Thyroid gland (tissue), 4 donors: Measurements from ENCODE around the gene DAPK1.

Experiments
- CTCF ChIP-seq, 6 experiments: fragments of 200-600 bp in 3 of 6; fragments of 450-650 bp in 3 of 6; sonication (generic) in 3 of 6; IDR thresholded peaks; one replicate each; pipeline ENCODE4 v1.5.1; 2016 to 2019; ENCODE audit warnings: antibody characterized with exemption in 6 of 6, mild to moderate bottlenecking in 2 of 6, inconsistent platforms in 1 of 6, moderate library complexity in 1 of 6
- POLR2A ChIP-seq, 2 donors: fragments of 450-650 bp; IDR thresholded peaks; one replicate each; pipeline ENCODE4 v1.6.1; 2017; ENCODE audit warnings: antibody characterized with exemption in 2 of 2, mild to moderate bottlenecking in 2 of 2, moderate library complexity in 1 of 2

- no peak for TF ChIP-seq POLR2A (IDR thresholded peaks at IDR 0.05)
- no peak for TF ChIP-seq CTCF (IDR thresholded peaks at IDR 0.05)
Measured at GRCh38 chr9:87601595-87601994, 103.9 kb downstream of the DAPK1 start.
